WERI-Rb-1 (cell line): ENCODE data around the gene SLC9C1.

Experiments used
- DNase-seq: peaks from one replicate; pipeline ENCODE4 v3.0.0-alpha.2; 2020
- H3K27ac ChIP-seq: fragments of 250-450 bp; sonication (Bioruptor Pico); 2 replicates; pipeline ENCODE4 v1.5.1; 2020; ENCODE audit warnings: mild to moderate bottlenecking, moderate library complexity
- H3K27me3 ChIP-seq: fragments of 250-450 bp; sonication (Bioruptor Pico); 2 replicates; pipeline ENCODE4 v1.5.1; 2021; ENCODE audit warnings: mild to moderate bottlenecking, low read depth, moderate library complexity; ENCODE audit not compliant: insufficient read depth, severe bottlenecking
- H3K36me3 ChIP-seq: fragments of 250-450 bp; sonication (Bioruptor Pico); 2 replicates; pipeline ENCODE4 v1.5.1; 2020; ENCODE audit warnings: mild to moderate bottlenecking, moderate library complexity
- H3K4me3 ChIP-seq: 2 replicates; pipeline ENCODE4 v1.5.1; 2011; ENCODE audit warnings: low read depth, mild to moderate bottlenecking, control low read depth, low read length
- H3K9me3 ChIP-seq: fragments of 250-450 bp; sonication (Bioruptor Pico); 2 replicates; pipeline ENCODE4 v1.5.1; 2021; ENCODE audit warnings: mild to moderate bottlenecking, moderate library complexity; ENCODE audit not compliant: severe bottlenecking
- TF ChIP-seq, protein P1 (sequence below): IDR thresholded peaks from 2 replicates; pipeline ENCODE4 v1.5.1; 2011; ENCODE audit warnings: low read depth, mild to moderate bottlenecking, control low read depth, inconsistent platforms, low read length

Gene SLC9C1

DNA sequence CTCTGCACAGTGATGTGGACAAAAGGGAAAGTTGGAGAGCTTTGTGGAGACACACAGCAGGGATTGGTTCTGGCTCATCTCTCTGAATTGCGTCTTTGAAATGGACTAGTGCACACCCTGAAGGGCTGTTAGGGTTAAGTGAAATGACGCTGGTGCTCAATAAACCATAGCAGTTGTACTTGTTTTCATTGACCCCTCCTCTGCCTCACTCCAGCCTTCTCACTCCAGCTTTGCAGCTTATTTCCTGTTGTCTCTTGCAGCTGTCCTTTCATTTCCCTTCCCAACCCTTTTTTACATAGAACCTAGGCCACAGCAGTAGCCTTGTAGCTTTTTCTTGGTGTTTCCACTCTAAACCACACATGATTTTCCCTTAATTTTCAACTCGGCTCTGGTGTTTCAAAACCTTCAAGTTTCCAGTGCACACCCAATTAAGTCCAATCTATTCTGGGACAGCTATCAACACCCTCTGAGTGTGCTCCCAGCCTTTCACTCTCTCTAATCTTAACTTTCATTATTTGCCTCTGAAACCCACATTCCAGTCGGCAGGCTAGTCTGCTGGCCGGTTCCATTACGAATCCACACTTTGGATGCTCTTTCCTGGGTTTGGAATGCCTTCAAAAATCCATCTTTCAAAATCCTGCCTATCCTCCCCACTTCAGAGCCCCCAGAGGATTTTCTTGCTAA is 201.4 kb downstream of the SLC9C1 start:
- H3K27ac ChIP-seq: no peak overlapping the region

GRCh38 chr3:112090887-112091586 is 203.0 kb downstream of the SLC9C1 start:
- TF ChIP-seq, protein P1, sequence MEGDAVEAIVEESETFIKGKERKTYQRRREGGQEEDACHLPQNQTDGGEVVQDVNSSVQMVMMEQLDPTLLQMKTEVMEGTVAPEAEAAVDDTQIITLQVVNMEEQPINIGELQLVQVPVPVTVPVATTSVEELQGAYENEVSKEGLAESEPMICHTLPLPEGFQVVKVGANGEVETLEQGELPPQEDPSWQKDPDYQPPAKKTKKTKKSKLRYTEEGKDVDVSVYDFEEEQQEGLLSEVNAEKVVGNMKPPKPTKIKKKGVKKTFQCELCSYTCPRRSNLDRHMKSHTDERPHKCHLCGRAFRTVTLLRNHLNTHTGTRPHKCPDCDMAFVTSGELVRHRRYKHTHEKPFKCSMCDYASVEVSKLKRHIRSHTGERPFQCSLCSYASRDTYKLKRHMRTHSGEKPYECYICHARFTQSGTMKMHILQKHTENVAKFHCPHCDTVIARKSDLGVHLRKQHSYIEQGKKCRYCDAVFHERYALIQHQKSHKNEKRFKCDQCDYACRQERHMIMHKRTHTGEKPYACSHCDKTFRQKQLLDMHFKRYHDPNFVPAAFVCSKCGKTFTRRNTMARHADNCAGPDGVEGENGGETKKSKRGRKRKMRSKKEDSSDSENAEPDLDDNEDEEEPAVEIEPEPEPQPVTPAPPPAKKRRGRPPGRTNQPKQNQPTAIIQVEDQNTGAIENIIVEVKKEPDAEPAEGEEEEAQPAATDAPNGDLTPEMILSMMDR: no peak
- Histone ChIP-seq H3K36me3 (no peaks in the 10 kb centered on the region), H3K9me3 (no peaks in the 10 kb centered on the region), H3K27ac (no peak overlapping the region), H3K4me3 (no peak overlapping the region), H3K27me3 (no peaks in the 10 kb centered on the region)
- DNase-seq: no peak

More for the DNA sequence above, 201.4 kb downstream of the SLC9C1 start:
- TF ChIP-seq, protein P1: no peak
- Histone ChIP-seq H3K36me3 (no peaks in the 10 kb centered on the region), H3K27me3 (no peaks in the 10 kb centered on the region), H3K9me3 (no peaks in the 10 kb centered on the region), H3K4me3 (no peak overlapping the region)
- no peak for DNase-seq
